HepG2 (cell line): ENCODE measurements around the gene MCOLN1. TPM values are rescaled to one million over a fixed set of nuclear protein-coding genes. Genes with fewer than 3 reads are reported as not detected.

Experiments used
- ADNP ChIP-seq: sonication (generic); formaldehyde crosslinking; IDR thresholded peaks from 2 replicates; pipeline ENCODE4 v1.4.0; 2020; ENCODE audit warnings: missing genetic modification reagents
- AHR ChIP-seq: IDR thresholded peaks from 2 replicates; pipeline ENCODE4 v1.6.1; 2018; ENCODE audit warnings: missing genetic modification reagents, missing compliant biosample characterization
- CENPX ChIP-seq: sonication (generic); formaldehyde crosslinking; IDR thresholded peaks from 2 replicates; pipeline ENCODE4 v1.9.0; 2021; ENCODE audit warnings: mild to moderate bottlenecking, missing genetic modification reagents, moderate library complexity
- CHCHD3 ChIP-seq: sonication (generic); formaldehyde crosslinking; IDR thresholded peaks from 2 replicates; pipeline ENCODE4 v1.8.0; 2022; ENCODE audit warnings: mild to moderate bottlenecking, missing genetic modification reagents, moderate library complexity
- CREM ChIP-seq, 2 experiments: sonication (generic) in 1 of 2; formaldehyde crosslinking in 1 of 2; IDR thresholded peaks; 2 replicates each; pipeline versions ENCODE4 v1.4.0 to v1.6.1; 2016 to 2020; ENCODE audit warnings: antibody characterized with exemption in 1 of 2, mild to moderate bottlenecking in 1 of 2, missing genetic modification reagents in 1 of 2
- DDIT3 ChIP-seq: sonication (generic); formaldehyde crosslinking; IDR thresholded peaks from 2 replicates; pipeline ENCODE4 v1.4.0; 2020; ENCODE audit warnings: mild to moderate bottlenecking, missing genetic modification reagents
- E2F2 ChIP-seq: sonication (generic); formaldehyde crosslinking; IDR thresholded peaks from 2 replicates; pipeline ENCODE4 v1.4.0; 2020; ENCODE audit warnings: missing genetic modification reagents, borderline replicate concordance
- FLYWCH1 ChIP-seq: sonication (generic); formaldehyde crosslinking; IDR thresholded peaks from 2 replicates; pipeline ENCODE4 v1.8.1; 2023; ENCODE audit warnings: mild to moderate bottlenecking, missing genetic modification reagents
- GATA4 ChIP-seq: sonication (generic); IDR thresholded peaks from 2 replicates; pipeline ENCODE4 v1.6.1; 2016; ENCODE audit warnings: antibody characterized with exemption, low read depth, borderline replicate concordance
- HOXA3 ChIP-seq: sonication (generic); formaldehyde crosslinking; IDR thresholded peaks from 2 replicates; pipeline ENCODE4 v1.5.0; 2020; ENCODE audit warnings: missing genetic modification reagents
- HOXA5 ChIP-seq: sonication (generic); formaldehyde crosslinking; IDR thresholded peaks from 2 replicates; pipeline ENCODE4 v1.4.0; 2020; ENCODE audit warnings: missing genetic modification reagents
- HOXA9 ChIP-seq: sonication (generic); formaldehyde crosslinking; IDR thresholded peaks from 2 replicates; pipeline ENCODE4 v1.8.1; 2022; ENCODE audit warnings: missing genetic modification reagents, mild to moderate bottlenecking, moderate library complexity, borderline replicate concordance
- PATZ1 ChIP-seq: sonication (generic); formaldehyde crosslinking; IDR thresholded peaks from 2 replicates; pipeline ENCODE4 v1.4.0; 2020; ENCODE audit warnings: missing genetic modification reagents
- TAF15 ChIP-seq: fragments of 200-400 bp; formaldehyde crosslinking; IDR thresholded peaks from one replicate; pipeline ENCODE4 v1.6.1; 2018; ENCODE audit warnings: mild to moderate bottlenecking, low read depth, low read length; ENCODE audit not compliant: poor library complexity, severe bottlenecking
- THYN1 ChIP-seq: sonication (generic); formaldehyde crosslinking; IDR thresholded peaks from 2 replicates; pipeline ENCODE4 v1.8.1; 2023; ENCODE audit warnings: low read depth, mild to moderate bottlenecking, moderate library complexity, missing genetic modification reagents, borderline replicate concordance
- ZFP36 ChIP-seq: fragments of 150-350 bp; IDR thresholded peaks from 2 replicates; pipeline ENCODE4 v1.6.1; 2018; ENCODE audit warnings: borderline replicate concordance, low read length, low read depth; ENCODE audit not compliant: partially characterized antibody
- ZFP41 ChIP-seq: sonication (generic); formaldehyde crosslinking; IDR thresholded peaks from 2 replicates; pipeline ENCODE4 v1.4.0; 2020; ENCODE audit warnings: mild to moderate bottlenecking, missing genetic modification reagents, borderline replicate concordance
- ZFY ChIP-seq: sonication (generic); formaldehyde crosslinking; IDR thresholded peaks from 2 replicates; pipeline ENCODE4 v1.4.0; 2020; ENCODE audit warnings: missing genetic modification reagents
- ZNF225 ChIP-seq: sonication (generic); formaldehyde crosslinking; IDR thresholded peaks from 2 replicates; pipeline ENCODE4 v1.4.0; 2020; ENCODE audit warnings: mild to moderate bottlenecking, missing genetic modification reagents
- ZNF263 ChIP-seq: sonication (generic); formaldehyde crosslinking; IDR thresholded peaks from 2 replicates; pipeline ENCODE4 v1.4.0; 2020; ENCODE audit warnings: missing genetic modification reagents
- ZNF546 ChIP-seq: sonication (generic); formaldehyde crosslinking; conservative IDR thresholded peaks from 2 replicates; pipeline ENCODE4 v1.8.1; 2023; ENCODE audit warnings: mild to moderate bottlenecking, missing genetic modification reagents
- ZNF562 ChIP-seq: sonication (generic); formaldehyde crosslinking; IDR thresholded peaks from 2 replicates; pipeline ENCODE4 v1.8.0; 2022; ENCODE audit warnings: missing genetic modification reagents, borderline replicate concordance
- ZNF773 ChIP-seq: sonication (generic); formaldehyde crosslinking; IDR thresholded peaks from 2 replicates; pipeline ENCODE4 v1.4.0; 2020; ENCODE audit warnings: missing genetic modification reagents, borderline replicate concordance
- ZNF780A ChIP-seq: sonication (generic); formaldehyde crosslinking; IDR thresholded peaks from 2 replicates; pipeline ENCODE4 v1.8.0; 2022; ENCODE audit warnings: mild to moderate bottlenecking, missing genetic modification reagents, moderate library complexity
- ZNF891 ChIP-seq: sonication (generic); formaldehyde crosslinking; IDR thresholded peaks from 2 replicates; pipeline ENCODE4 v1.5.0; 2020; ENCODE audit warnings: mild to moderate bottlenecking, missing genetic modification reagents
- ZSCAN21 ChIP-seq: sonication (generic); formaldehyde crosslinking; IDR thresholded peaks from 2 replicates; pipeline ENCODE4 v1.8.0; 2022; ENCODE audit warnings: mild to moderate bottlenecking, missing genetic modification reagents, moderate library complexity, borderline replicate concordance
- polyA plus RNA-seq, 8 experiments: library from polyadenylated mRNA; depleted of rRNA in 3 of 8; stranded (reverse) in 7 of 8; unstranded in 1 of 8; fragments of >200 nt; fragmentation: Illumina TruSeq in 4 of 8; extraction: Trizol in 4 of 8; gene quantifications; 2 replicates each; pipeline versions ENCODE4 v1.2.1 to v1.2.3, GENCODE V29; 2011 to 2016; ENCODE audit warnings: low read depth in 4 of 8, missing spikeins in 1 of 8, mixed read lengths in 1 of 8; ENCODE audit not compliant: insufficient read depth in 1 of 8
- total RNA-seq, 5 experiments: library from RNA; depleted of rRNA; stranded (reverse); fragments of >200 nt; fragmentation: Illumina TruSeq; extraction: Trizol; gene quantifications; 2 replicates each; pipeline ENCODE4 v1.2.3, GENCODE V29; 2016; ENCODE audit warnings: low read depth in 1 of 5
- TF ChIP-seq, protein P1 (sequence below): sonication (generic); formaldehyde crosslinking; IDR thresholded peaks from 2 replicates; pipeline ENCODE4 v1.5.1; 2020; ENCODE audit warnings: mild to moderate bottlenecking, moderate library complexity, missing genetic modification reagents

MCOLN1 gene
- total and polyA plus RNA-seq, 2 of the 13 experiments (the other 11 are each of a cell fraction or from before 2014, with no cell fraction given) = 3.4 to 15.7 TPM

DNA sequence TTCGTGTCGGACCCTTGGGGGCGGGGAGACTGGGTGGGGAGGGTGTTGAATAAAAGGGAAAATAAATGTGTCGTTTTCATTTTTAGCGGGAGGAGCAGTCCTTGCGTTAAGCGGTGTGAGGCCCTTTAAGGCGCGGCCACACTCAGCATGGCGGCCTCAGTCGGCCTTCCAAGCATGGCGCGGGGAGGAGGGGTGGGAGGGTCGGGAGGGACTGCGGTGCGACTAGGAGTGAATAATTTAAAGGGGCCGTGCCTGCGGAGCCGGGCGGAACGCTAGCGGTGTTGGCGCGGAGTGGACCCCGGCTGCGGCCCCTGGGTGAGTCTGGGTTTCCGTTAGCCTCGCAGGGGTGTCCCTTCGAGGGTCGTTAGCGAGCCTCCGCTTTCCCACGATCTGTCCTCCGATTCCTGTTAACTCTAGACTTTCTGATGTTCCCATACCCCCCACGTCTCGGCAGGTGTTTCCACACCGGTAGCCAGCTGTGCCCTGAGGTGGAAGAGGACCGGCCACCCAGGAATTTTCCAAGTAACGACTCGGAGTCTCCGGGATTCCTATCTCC lies 11.6 kb downstream of the MCOLN1 start (continued):
- TF ChIP-seq DDIT3 (CRISPR knock-in tag) (no peak), ZNF263 (CRISPR knock-in tag) (peak; percentile 62; the same call in 1 of the 2 replicates), CREM (IDR thresholded peaks at IDR 0.05) (peak; percentile 44; the same call in 1 of the 2 replicates), CREM (CRISPR knock-in tag; IDR thresholded peaks at IDR 0.05) (no peak), ZFP36 (no peak), ZFP41 (CRISPR knock-in tag) (no peak), ZNF225 (CRISPR knock-in tag) (no peak), ZNF562 (CRISPR knock-in tag) (no peak), PATZ1 (0 out of 2 replicates have a peak, but pooled peaks have one; percentile 20), ADNP (CRISPR knock-in tag) (no peak), GATA4 (no peak), HOXA5 (CRISPR knock-in tag) (no peak), ZNF891 (CRISPR knock-in tag) (no peak), HOXA3 (CRISPR knock-in tag) (peak; percentile 66), CHCHD3 (CRISPR knock-in tag) (no peak), AHR (CRISPR knock-in tag) (no peak), FLYWCH1 (CRISPR knock-in tag) (no peak), TAF15 (no peak), HOXA9 (CRISPR knock-in tag) (no peak), ZNF780A (CRISPR knock-in tag) (no peak), ZSCAN21 (no peak), ZFY (CRISPR knock-in tag) (no peak; the same call in 1 of the 2 replicates), ZNF546 (CRISPR knock-in tag) (no peak), ZNF773 (CRISPR knock-in tag) (no peak), THYN1 (CRISPR knock-in tag) (no peak), CENPX (CRISPR knock-in tag) (no peak), E2F2 (no peak)
- TF ChIP-seq, protein P1, sequence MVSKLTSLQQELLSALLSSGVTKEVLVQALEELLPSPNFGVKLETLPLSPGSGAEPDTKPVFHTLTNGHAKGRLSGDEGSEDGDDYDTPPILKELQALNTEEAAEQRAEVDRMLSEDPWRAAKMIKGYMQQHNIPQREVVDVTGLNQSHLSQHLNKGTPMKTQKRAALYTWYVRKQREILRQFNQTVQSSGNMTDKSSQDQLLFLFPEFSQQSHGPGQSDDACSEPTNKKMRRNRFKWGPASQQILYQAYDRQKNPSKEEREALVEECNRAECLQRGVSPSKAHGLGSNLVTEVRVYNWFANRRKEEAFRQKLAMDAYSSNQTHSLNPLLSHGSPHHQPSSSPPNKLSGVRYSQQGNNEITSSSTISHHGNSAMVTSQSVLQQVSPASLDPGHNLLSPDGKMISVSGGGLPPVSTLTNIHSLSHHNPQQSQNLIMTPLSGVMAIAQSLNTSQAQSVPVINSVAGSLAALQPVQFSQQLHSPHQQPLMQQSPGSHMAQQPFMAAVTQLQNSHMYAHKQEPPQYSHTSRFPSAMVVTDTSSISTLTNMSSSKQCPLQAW (CRISPR knock-in tag) = no peak
